ENCODE results near the gene USP46.

DNA sequence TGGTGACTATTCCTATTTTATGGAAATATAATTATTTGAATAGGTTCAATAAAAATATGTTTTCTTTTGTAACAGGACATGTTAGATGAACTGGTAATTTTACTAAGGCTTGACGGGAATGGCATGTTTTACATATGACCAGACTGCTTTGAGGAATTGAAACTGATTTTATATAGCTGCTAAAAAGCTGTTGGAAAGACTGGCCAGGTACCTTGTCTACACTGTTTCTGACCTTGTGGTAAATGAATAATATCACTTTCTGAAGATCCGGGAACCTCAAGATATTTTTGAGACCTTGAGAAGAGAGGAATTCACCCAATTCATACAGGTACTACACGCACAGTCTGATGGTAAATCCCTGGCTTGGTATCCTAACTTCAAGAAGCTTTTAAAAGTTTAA lies 42.1 kb upstream of the USP46 start:
- TF ChIP-seq, protein P1, sequence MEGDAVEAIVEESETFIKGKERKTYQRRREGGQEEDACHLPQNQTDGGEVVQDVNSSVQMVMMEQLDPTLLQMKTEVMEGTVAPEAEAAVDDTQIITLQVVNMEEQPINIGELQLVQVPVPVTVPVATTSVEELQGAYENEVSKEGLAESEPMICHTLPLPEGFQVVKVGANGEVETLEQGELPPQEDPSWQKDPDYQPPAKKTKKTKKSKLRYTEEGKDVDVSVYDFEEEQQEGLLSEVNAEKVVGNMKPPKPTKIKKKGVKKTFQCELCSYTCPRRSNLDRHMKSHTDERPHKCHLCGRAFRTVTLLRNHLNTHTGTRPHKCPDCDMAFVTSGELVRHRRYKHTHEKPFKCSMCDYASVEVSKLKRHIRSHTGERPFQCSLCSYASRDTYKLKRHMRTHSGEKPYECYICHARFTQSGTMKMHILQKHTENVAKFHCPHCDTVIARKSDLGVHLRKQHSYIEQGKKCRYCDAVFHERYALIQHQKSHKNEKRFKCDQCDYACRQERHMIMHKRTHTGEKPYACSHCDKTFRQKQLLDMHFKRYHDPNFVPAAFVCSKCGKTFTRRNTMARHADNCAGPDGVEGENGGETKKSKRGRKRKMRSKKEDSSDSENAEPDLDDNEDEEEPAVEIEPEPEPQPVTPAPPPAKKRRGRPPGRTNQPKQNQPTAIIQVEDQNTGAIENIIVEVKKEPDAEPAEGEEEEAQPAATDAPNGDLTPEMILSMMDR (IDR thresholded peaks at IDR 0.05; ENCODE audit: insufficient read depth, low read length) = no peak
- TF ChIP-seq POLR2AphosphoS5 (IDR thresholded peaks at IDR 0.05; ENCODE audit: low read depth) = no peak
- TF ChIP-seq, protein P2, sequence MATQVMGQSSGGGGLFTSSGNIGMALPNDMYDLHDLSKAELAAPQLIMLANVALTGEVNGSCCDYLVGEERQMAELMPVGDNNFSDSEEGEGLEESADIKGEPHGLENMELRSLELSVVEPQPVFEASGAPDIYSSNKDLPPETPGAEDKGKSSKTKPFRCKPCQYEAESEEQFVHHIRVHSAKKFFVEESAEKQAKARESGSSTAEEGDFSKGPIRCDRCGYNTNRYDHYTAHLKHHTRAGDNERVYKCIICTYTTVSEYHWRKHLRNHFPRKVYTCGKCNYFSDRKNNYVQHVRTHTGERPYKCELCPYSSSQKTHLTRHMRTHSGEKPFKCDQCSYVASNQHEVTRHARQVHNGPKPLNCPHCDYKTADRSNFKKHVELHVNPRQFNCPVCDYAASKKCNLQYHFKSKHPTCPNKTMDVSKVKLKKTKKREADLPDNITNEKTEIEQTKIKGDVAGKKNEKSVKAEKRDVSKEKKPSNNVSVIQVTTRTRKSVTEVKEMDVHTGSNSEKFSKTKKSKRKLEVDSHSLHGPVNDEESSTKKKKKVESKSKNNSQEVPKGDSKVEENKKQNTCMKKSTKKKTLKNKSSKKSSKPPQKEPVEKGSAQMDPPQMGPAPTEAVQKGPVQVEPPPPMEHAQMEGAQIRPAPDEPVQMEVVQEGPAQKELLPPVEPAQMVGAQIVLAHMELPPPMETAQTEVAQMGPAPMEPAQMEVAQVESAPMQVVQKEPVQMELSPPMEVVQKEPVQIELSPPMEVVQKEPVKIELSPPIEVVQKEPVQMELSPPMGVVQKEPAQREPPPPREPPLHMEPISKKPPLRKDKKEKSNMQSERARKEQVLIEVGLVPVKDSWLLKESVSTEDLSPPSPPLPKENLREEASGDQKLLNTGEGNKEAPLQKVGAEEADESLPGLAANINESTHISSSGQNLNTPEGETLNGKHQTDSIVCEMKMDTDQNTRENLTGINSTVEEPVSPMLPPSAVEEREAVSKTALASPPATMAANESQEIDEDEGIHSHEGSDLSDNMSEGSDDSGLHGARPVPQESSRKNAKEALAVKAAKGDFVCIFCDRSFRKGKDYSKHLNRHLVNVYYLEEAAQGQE (IDR thresholded peaks at IDR 0.05; ENCODE audit: insufficient replicate concordance, low read depth) = no peak
- no peak for TF ChIP-seq GABPA (IDR thresholded peaks at IDR 0.05; ENCODE audit: low read depth)

Data from HL-60 (cell line).